HepG2 (cell line): ENCODE results near the gene SUPT20HL1. TPM values are rescaled to one million over a fixed set of nuclear protein-coding genes. Genes with fewer than 3 reads are reported as not detected.

ENCODE experiments used
- ATAC-seq: fragments of 200-7000 bp; cut with Tn5 transposase; 3 replicates; pipeline ENCODE4 v1.9.1; 2020; ENCODE audit warnings: mild to moderate bottlenecking, moderate library complexity
- BruUV-seq: library from RNA; stranded (reverse); fragments of 400-500 nt; replicated peaks from 2 replicates; lab custom pipeline; 2021; lab: Mats Ljungman, UMichigan
- CTCF ChIA-PET: fragments of 300-600 bp; formaldehyde crosslinking; extraction: SDS; loops from one replicate; lab custom pipeline; 2021; ENCODE audit warnings: low total read pairs, inconsistent platforms, low intra/inter-chr PET ratio; lab: Yijun Ruan, JAX
- POLR2A ChIA-PET: fragments of 350-600 bp; sonication (Branson Sonifier 250); formaldehyde crosslinking; loops from one replicate; lab custom pipeline; 2020; ENCODE audit warnings: antibody characterized with exemption, inconsistent platforms; lab: Yijun Ruan, JAX
- DNase-seq: peaks from one replicate; pipeline ENCODE4 v3.0.0-alpha.2; 2015; ENCODE audit warnings: low spot score
- FAIRE-seq: peaks from 3 replicates; lab custom pipeline; 2011; peaks lifted over from hg19 to GRCh38; lab: Jason Lieb, UNC
- H2AFZ ChIP-seq: one replicate; pipeline ENCODE4 v1.6.1; 2011; ENCODE audit warnings: low read length, inconsistent platforms
- H3K27ac ChIP-seq: fragments of 300-600 bp; 3 replicates; pipeline ENCODE4 v1.8.0; 2011; ENCODE audit warnings: mixed run types, mild to moderate bottlenecking, mixed read lengths, low read length, inconsistent platforms; ENCODE audit not compliant: insufficient read depth; ENCODE audit errors: extremely low read length
- H3K27me3 ChIP-seq, 2 experiments: fragments of 200-600 bp in 1 of 2; 2 replicates in 1 of 2; 3 replicates in 1 of 2; pipeline versions ENCODE4 v1.6.0 to v1.8.0; 2011; ENCODE audit warnings: low read length in 2 of 2, mild to moderate bottlenecking in 2 of 2, moderate library complexity in 2 of 2, inconsistent platforms in 1 of 2; ENCODE audit not compliant: insufficient read depth in 2 of 2, control insufficient read depth in 1 of 2
- H3K36me3 ChIP-seq, 2 experiments: fragments of 200-600 bp in 1 of 2; replicated peaks in 1 of 2; 2 replicates in 1 of 2; 3 replicates in 1 of 2; pipeline versions ENCODE4 v1.5.1 to v1.8.0; 2011; ENCODE audit warnings: low read length in 2 of 2, inconsistent platforms in 1 of 2; ENCODE audit not compliant: insufficient read depth in 2 of 2, control insufficient read depth in 1 of 2
- H3K4me1 ChIP-seq: 2 replicates; pipeline ENCODE4 v1.5.1; 2012; ENCODE audit warnings: low read length, inconsistent platforms; ENCODE audit not compliant: insufficient read depth
- H3K4me2 ChIP-seq: 2 replicates; pipeline ENCODE4 v1.6.0; 2011; ENCODE audit warnings: low read depth, low read length, inconsistent platforms
- H3K4me3 ChIP-seq, 3 experiments: fragments of 200-600 bp in 1 of 3; sonication (generic), shearing (Covaris generic) in 1 of 3; replicated peaks in 1 of 3; 2 replicates each; pipeline ENCODE4 v1.5.1; 2011 to 2016; ENCODE audit warnings: low read length in 3 of 3, inconsistent platforms in 2 of 3, low read depth in 2 of 3, mild to moderate bottlenecking in 2 of 3, control low read depth in 1 of 3, mixed read lengths in 1 of 3; ENCODE audit not compliant: insufficient read depth in 1 of 3
- H3K79me2 ChIP-seq: one replicate; pipeline ENCODE4 v1.6.1; 2011; ENCODE audit warnings: low read length, inconsistent platforms; ENCODE audit not compliant: insufficient read depth
- H3K9ac ChIP-seq: 2 replicates; pipeline ENCODE4 v1.6.0; 2011; ENCODE audit warnings: mild to moderate bottlenecking, low read depth, low read length, inconsistent platforms; ENCODE audit not compliant: insufficient read depth
- H3K9me3 ChIP-seq: 2 replicates; pipeline ENCODE4 v1.5.1; 2012; ENCODE audit warnings: mild to moderate bottlenecking, low read length
- H4K20me1 ChIP-seq: 2 replicates; pipeline ENCODE4 v1.6.0; 2011; ENCODE audit warnings: inconsistent platforms, mild to moderate bottlenecking, low read length, moderate library complexity; ENCODE audit not compliant: insufficient read depth
- GFI1 ChIP-seq: sonication (generic); formaldehyde crosslinking; IDR thresholded peaks from 2 replicates; pipeline ENCODE4 v1.5.0; 2020; ENCODE audit warnings: missing genetic modification reagents, mild to moderate bottlenecking, borderline replicate concordance
- HHEX ChIP-seq: IDR thresholded peaks from 2 replicates; pipeline ENCODE4 v1.6.1; 2016; ENCODE audit warnings: control low read depth
- SP5 ChIP-seq: IDR thresholded peaks from 2 replicates; pipeline ENCODE4 v1.6.1; 2016; ENCODE audit warnings: low read depth, borderline replicate concordance
- SYNCRIP ChIP-seq: fragments of 200-400 bp; formaldehyde crosslinking; IDR thresholded peaks from 2 replicates; pipeline ENCODE4 v1.6.1; 2018; ENCODE audit warnings: mild to moderate bottlenecking, low read depth, low read length; ENCODE audit not compliant: insufficient read depth
- TARDBP ChIP-seq: sonication (generic); formaldehyde crosslinking; IDR thresholded peaks from 2 replicates; pipeline ENCODE4 v1.8.0; 2022; ENCODE audit warnings: mild to moderate bottlenecking, missing genetic modification reagents
- ZNF256 ChIP-seq: sonication (generic); formaldehyde crosslinking; conservative IDR thresholded peaks from 2 replicates; pipeline ENCODE4 v1.4.0; 2020; ENCODE audit warnings: missing genetic modification reagents
- ZNF570 ChIP-seq: sonication (generic); formaldehyde crosslinking; IDR thresholded peaks from 2 replicates; pipeline ENCODE4 v1.4.0; 2020; ENCODE audit warnings: mild to moderate bottlenecking, missing genetic modification reagents, borderline replicate concordance
- ZNF773 ChIP-seq: sonication (generic); formaldehyde crosslinking; IDR thresholded peaks from 2 replicates; pipeline ENCODE4 v1.4.0; 2020; ENCODE audit warnings: missing genetic modification reagents, borderline replicate concordance
- WGBS: methylation state at CpG from one replicate; pipeline ENCODE4 v1.1.6; 2017; ENCODE audit warnings: low lambda C conversion rate; 5-methylcytosine and 5-hydroxymethylcytosine counted together
- in situ Hi-C: cut with HindIII; loops from 2 replicates; pipeline ENCODE4 v1.10.0; 2017; ENCODE audit warnings: low pct_unique_long_range_greater_than_20kb; ENCODE audit not compliant: extremely low pct_ligation_motif_present
- intact Hi-C: fragments of 100-400 bp; cut with micrococcal nuclease; formaldehyde crosslinking; loops from one replicate; pipeline ENCODE4 v1.10.0; 2022; ENCODE audit not compliant: unreplicated experiment
- polyA plus RNA-seq, 8 experiments: library from polyadenylated mRNA; depleted of rRNA in 3 of 8; stranded (reverse) in 7 of 8; unstranded in 1 of 8; fragments of >200 nt; fragmentation: Illumina TruSeq in 4 of 8; extraction: Trizol in 4 of 8; gene quantifications; 2 replicates each; pipeline versions ENCODE4 v1.2.1 to v1.2.3, GENCODE V29; 2011 to 2016; ENCODE audit warnings: low read depth in 4 of 8, missing spikeins in 1 of 8, mixed read lengths in 1 of 8; ENCODE audit not compliant: insufficient read depth in 1 of 8
- total RNA-seq, 5 experiments: library from RNA; depleted of rRNA; stranded (reverse); fragments of >200 nt; fragmentation: Illumina TruSeq; extraction: Trizol; gene quantifications; 2 replicates each; pipeline ENCODE4 v1.2.3, GENCODE V29; 2016; ENCODE audit warnings: low read depth in 1 of 5
- TF ChIP-seq, protein P1 (sequence below), 2 experiments: sonication (generic) in 1 of 2; formaldehyde crosslinking in 1 of 2; IDR thresholded peaks; 2 replicates each; pipeline versions ENCODE4 v1.4.0 to v1.6.1; 2016 to 2020; ENCODE audit warnings: borderline replicate concordance in 1 of 2, low read depth in 1 of 2, mild to moderate bottlenecking in 1 of 2, missing genetic modification reagents in 1 of 2
- TF ChIP-seq, protein P2 (sequence below): sonication (generic); formaldehyde crosslinking; IDR thresholded peaks from 2 replicates; pipeline ENCODE4 v1.4.0; 2020; ENCODE audit warnings: missing genetic modification reagents, mild to moderate bottlenecking, borderline replicate concordance
- TF ChIP-seq, protein P3 (sequence below), 2 experiments: sonication (generic) in 1 of 2; formaldehyde crosslinking in 1 of 2; IDR thresholded peaks; 2 replicates each; pipeline versions ENCODE4 v1.5.1 to v1.6.1; 2011 to 2020; ENCODE audit warnings: borderline replicate concordance in 1 of 2, low read depth in 1 of 2, low read length in 1 of 2, mild to moderate bottlenecking in 1 of 2, missing genetic modification reagents in 1 of 2, moderate library complexity in 1 of 2
- TF ChIP-seq, protein P4 (sequence below): fragments of 450-650 bp; IDR thresholded peaks from 2 replicates; pipeline ENCODE4 v1.6.1; 2017; ENCODE audit warnings: mild to moderate bottlenecking

SUPT20HL1 gene
- total and polyA plus RNA-seq, 2 of the 13 experiments (the other 11 are each of a cell fraction or from before 2014, with no cell fraction given) = not detected

DNA sequence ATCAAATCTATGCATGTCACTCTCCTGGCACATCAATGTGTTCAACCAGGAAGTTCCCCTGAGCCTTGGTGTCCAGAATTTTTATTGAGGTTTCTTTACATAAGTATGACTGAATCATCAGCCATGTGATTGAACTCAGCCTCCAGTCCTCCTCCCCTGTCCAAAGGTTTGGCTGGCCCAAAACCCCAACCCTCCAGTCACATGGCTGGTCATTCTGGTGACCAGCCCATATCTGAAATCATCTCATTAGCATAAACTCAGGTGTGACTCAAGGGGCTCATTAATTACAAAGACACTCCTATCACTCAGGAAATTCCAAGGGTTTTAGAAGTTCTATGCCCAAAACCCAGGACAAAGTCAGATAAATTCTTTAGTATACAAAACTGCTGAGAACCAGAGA, 26.0 kb upstream of the SUPT20HL1 start (continued):
- TF ChIP-seq ZNF256 (CRISPR knock-in tag) = no peak
- TF ChIP-seq, protein P1, sequence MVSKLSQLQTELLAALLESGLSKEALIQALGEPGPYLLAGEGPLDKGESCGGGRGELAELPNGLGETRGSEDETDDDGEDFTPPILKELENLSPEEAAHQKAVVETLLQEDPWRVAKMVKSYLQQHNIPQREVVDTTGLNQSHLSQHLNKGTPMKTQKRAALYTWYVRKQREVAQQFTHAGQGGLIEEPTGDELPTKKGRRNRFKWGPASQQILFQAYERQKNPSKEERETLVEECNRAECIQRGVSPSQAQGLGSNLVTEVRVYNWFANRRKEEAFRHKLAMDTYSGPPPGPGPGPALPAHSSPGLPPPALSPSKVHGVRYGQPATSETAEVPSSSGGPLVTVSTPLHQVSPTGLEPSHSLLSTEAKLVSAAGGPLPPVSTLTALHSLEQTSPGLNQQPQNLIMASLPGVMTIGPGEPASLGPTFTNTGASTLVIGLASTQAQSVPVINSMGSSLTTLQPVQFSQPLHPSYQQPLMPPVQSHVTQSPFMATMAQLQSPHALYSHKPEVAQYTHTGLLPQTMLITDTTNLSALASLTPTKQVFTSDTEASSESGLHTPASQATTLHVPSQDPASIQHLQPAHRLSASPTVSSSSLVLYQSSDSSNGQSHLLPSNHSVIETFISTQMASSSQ (IDR thresholded peaks at IDR 0.05; ENCODE audit: low read depth) = no peak
- TF ChIP-seq, protein P1 (CRISPR knock-in tag; IDR thresholded peaks at IDR 0.05; ENCODE audit: borderline replicate concordance) = no peak
- TF ChIP-seq GFI1 = no peak
- no peak for TF ChIP-seq SP5
- TF ChIP-seq HHEX = no peak
- no peak for TF ChIP-seq ZNF773 (CRISPR knock-in tag)
- no peak for TF ChIP-seq TARDBP (CRISPR knock-in tag)

DNA sequence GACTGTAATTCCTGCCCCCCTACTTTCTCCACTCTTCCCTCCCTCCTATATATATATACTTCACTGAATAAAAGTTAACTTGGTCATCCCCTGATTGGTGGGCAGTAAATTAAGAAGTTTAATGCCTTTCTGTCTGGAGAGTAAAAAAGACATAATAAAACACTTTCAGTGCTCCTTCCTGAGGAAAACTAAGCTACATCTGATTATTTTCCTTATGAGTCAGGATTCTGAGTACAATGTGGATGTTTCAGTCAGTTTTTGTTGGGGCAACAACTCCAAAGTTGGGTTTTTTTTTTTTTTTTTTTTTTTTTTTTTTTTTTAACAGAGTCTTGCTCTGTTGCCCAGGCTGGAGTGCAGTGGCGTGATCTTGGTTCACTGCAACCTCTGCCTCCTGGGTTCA, 24.6 kb upstream of the SUPT20HL1 start:
- Histone ChIP-seq H3K9me3 (no peaks in the 10 kb centered on the region), H3K4me1 (no peaks in the 10 kb centered on the region), H3K4me3 (no peak overlapping the region), H3K9ac (no peak overlapping the region), H3K27ac (no peak overlapping the region), H3K27me3 (no peaks in the 10 kb centered on the region), H4K20me1 (no peaks in the 10 kb centered on the region), H2AFZ (no peak overlapping the region), H3K79me2 (no peaks in the 10 kb centered on the region), H3K36me3 (no peaks in the 10 kb centered on the region), H3K4me2 (no peak overlapping the region)
- no TSS peak for BruUV-seq
- in situ Hi-C loops (no loop called here), intact Hi-C loops (no loop called here)
- WGBS = no CpG with 5 or more reads among the region's 1 CpG
- CTCF ChIA-PET = no interaction called here
- FAIRE-seq = no peak
- no peak for DNase-seq
- no peak for ATAC-seq
- POLR2A ChIA-PET = no interaction called here
- TF ChIP-seq SYNCRIP (no peak), ZNF570 (CRISPR knock-in tag) (no peak)
- TF ChIP-seq, protein P2, sequence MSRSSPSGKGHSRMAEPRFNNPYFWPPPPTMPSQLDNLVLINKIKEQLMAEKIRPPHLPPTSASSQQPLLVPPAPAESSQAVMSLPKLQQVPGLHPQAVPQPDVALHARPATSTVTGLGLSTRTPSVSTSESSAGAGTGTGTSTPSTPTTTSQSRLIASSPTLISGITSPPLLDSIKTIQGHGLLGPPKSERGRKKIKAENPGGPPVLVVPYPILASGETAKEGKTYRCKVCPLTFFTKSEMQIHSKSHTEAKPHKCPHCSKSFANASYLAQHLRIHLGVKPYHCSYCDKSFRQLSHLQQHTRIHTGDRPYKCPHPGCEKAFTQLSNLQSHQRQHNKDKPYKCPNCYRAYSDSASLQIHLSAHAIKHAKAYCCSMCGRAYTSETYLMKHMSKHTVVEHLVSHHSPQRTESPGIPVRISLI (CRISPR knock-in tag) = no peak
- TF ChIP-seq, protein P3, sequence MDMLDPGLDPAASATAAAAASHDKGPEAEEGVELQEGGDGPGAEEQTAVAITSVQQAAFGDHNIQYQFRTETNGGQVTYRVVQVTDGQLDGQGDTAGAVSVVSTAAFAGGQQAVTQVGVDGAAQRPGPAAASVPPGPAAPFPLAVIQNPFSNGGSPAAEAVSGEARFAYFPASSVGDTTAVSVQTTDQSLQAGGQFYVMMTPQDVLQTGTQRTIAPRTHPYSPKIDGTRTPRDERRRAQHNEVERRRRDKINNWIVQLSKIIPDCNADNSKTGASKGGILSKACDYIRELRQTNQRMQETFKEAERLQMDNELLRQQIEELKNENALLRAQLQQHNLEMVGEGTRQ (IDR thresholded peaks at IDR 0.05; ENCODE audit: low read depth, low read length) = no peak
- TF ChIP-seq, protein P3 (CRISPR knock-in tag; IDR thresholded peaks at IDR 0.05; ENCODE audit: borderline replicate concordance) = no peak
- TF ChIP-seq, protein P4, sequence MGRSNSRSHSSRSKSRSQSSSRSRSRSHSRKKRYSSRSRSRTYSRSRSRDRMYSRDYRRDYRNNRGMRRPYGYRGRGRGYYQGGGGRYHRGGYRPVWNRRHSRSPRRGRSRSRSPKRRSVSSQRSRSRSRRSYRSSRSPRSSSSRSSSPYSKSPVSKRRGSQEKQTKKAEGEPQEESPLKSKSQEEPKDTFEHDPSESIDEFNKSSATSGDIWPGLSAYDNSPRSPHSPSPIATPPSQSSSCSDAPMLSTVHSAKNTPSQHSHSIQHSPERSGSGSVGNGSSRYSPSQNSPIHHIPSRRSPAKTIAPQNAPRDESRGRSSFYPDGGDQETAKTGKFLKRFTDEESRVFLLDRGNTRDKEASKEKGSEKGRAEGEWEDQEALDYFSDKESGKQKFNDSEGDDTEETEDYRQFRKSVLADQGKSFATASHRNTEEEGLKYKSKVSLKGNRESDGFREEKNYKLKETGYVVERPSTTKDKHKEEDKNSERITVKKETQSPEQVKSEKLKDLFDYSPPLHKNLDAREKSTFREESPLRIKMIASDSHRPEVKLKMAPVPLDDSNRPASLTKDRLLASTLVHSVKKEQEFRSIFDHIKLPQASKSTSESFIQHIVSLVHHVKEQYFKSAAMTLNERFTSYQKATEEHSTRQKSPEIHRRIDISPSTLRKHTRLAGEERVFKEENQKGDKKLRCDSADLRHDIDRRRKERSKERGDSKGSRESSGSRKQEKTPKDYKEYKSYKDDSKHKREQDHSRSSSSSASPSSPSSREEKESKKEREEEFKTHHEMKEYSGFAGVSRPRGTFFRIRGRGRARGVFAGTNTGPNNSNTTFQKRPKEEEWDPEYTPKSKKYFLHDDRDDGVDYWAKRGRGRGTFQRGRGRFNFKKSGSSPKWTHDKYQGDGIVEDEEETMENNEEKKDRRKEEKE = no peak
